Neural cell (in vitro differentiated cells): ENCODE measurements around the gene SLC25A30. TPM values are rescaled to one million over a fixed set of nuclear protein-coding genes. Genes with fewer than 3 reads are reported as not detected.

Experiments used
- H2AFZ ChIP-seq: fragments of 200-600, 300-800 bp; sonication (generic), shearing (Covaris generic); 2 replicates; pipeline ENCODE4 v1.6.0; 2014; ENCODE audit warnings: low read depth, mild to moderate bottlenecking, antibody characterized with exemption, low read length, moderate library complexity
- H3F3A ChIP-seq: fragments of 200-600 bp; shearing (Covaris generic); 2 replicates; pipeline ENCODE4 v1.6.1; 2016; ENCODE audit warnings: mild to moderate bottlenecking, moderate library complexity, mixed read lengths, antibody characterized with exemption, low read length; ENCODE audit not compliant: insufficient read depth, poor library complexity, severe bottlenecking
- H3K27ac ChIP-seq: fragments of 200-600, 300-800 bp; sonication (generic), shearing (Covaris generic); 2 replicates; pipeline ENCODE4 v1.5.1; 2014; ENCODE audit warnings: mild to moderate bottlenecking, low read length, moderate library complexity
- H3K27me3 ChIP-seq: fragments of 300-800, 200-600 bp; sonication (generic), shearing (Covaris generic); 2 replicates; pipeline ENCODE4 v1.6.0; 2014; ENCODE audit warnings: mild to moderate bottlenecking, low read depth, low read length, moderate library complexity; ENCODE audit not compliant: insufficient read depth
- H3K36me3 ChIP-seq: fragments of 300-800, 200-600 bp; sonication (generic), shearing (Covaris generic); 2 replicates; pipeline ENCODE4 v1.5.1; 2014; ENCODE audit warnings: mild to moderate bottlenecking, antibody characterized with exemption, low read length, moderate library complexity; ENCODE audit not compliant: insufficient read depth
- H3K4me2 ChIP-seq: fragments of 300-800, 200-600 bp; sonication (generic), shearing (Covaris generic); 2 replicates; pipeline ENCODE4 v1.6.0; 2014; ENCODE audit warnings: mild to moderate bottlenecking, low read length
- H3K4me3 ChIP-seq: fragments of 300-800, 200-600 bp; sonication (generic), shearing (Covaris generic); 2 replicates; pipeline ENCODE4 v1.5.1; 2014; ENCODE audit warnings: mild to moderate bottlenecking, low read length, moderate library complexity
- H3K79me2 ChIP-seq: fragments of 200-600 bp; shearing (Covaris generic); replicated peaks from 2 replicates; pipeline ENCODE4 v1.6.0; 2014; ENCODE audit warnings: mild to moderate bottlenecking, low read length, moderate library complexity; ENCODE audit not compliant: insufficient read depth
- H3K9ac ChIP-seq: fragments of 300-800, 200-600 bp; sonication (generic), shearing (Covaris generic); 2 replicates; pipeline ENCODE4 v1.6.1; 2016; ENCODE audit warnings: mild to moderate bottlenecking, low read length, mixed read lengths
- H3K9me2 ChIP-seq: fragments of 200-600 bp; shearing (Covaris generic); 2 replicates; pipeline ENCODE4 v1.6.1; 2016; ENCODE audit warnings: mild to moderate bottlenecking, low read length, mixed read lengths; ENCODE audit not compliant: insufficient read depth
- H3K9me3 ChIP-seq: fragments of 200-600, 300-800 bp; sonication (generic), shearing (Covaris generic); 2 replicates; pipeline ENCODE4 v1.6.1; 2016; ENCODE audit warnings: mild to moderate bottlenecking, mixed run types, low read length, moderate library complexity, mixed read lengths
- H4K20me1 ChIP-seq: fragments of 200-600 bp; shearing (Covaris generic); 2 replicates; pipeline ENCODE4 v1.6.1; 2016; ENCODE audit warnings: mild to moderate bottlenecking, mixed run types; ENCODE audit not compliant: insufficient read depth
- EP300 ChIP-seq: fragments of 450-650 bp; conservative IDR thresholded peaks from 2 replicates; pipeline ENCODE4 v1.6.1; 2014; ENCODE audit warnings: antibody characterized with exemption, mild to moderate bottlenecking, moderate library complexity; ENCODE audit not compliant: poor library complexity, severe bottlenecking
- EZH2 ChIP-seq: fragments of 200-600, 300-800 bp; shearing (Covaris generic), sonication (generic); IDR thresholded peaks from 2 replicates; pipeline ENCODE4 v1.6.1; 2014; ENCODE audit warnings: antibody characterized with exemption, low read length, borderline replicate concordance, mild to moderate bottlenecking; ENCODE audit not compliant: insufficient read depth, poor library complexity, severe bottlenecking
- MXI1 ChIP-seq: fragments of 450-650 bp; conservative IDR thresholded peaks from 2 replicates; pipeline ENCODE4 v1.6.1; 2014; ENCODE audit warnings: antibody characterized with exemption, mild to moderate bottlenecking; ENCODE audit not compliant: poor library complexity, severe bottlenecking
- POLR2AphosphoS5 ChIP-seq: IDR thresholded peaks from 2 replicates; pipeline ENCODE4 v1.6.1; 2012
- RAD21 ChIP-seq: fragments of 450-650 bp; conservative IDR thresholded peaks from 2 replicates; pipeline ENCODE4 v1.6.1; 2014; ENCODE audit warnings: antibody characterized with exemption, mild to moderate bottlenecking, moderate library complexity
- SMC3 ChIP-seq: fragments of 450-650 bp; conservative IDR thresholded peaks from 2 replicates; pipeline ENCODE4 v1.6.1; 2014; ENCODE audit warnings: antibody characterized with exemption, mild to moderate bottlenecking, moderate library complexity; ENCODE audit not compliant: poor library complexity
- TAF1 ChIP-seq: IDR thresholded peaks from 2 replicates; pipeline ENCODE4 v1.6.1; 2012; ENCODE audit warnings: low read depth
- polyA plus RNA-seq: library from polyadenylated mRNA; depleted of rRNA; stranded (reverse); fragments of >200 nt; gene quantifications from 2 replicates; pipeline ENCODE4 v1.2.3, GENCODE V29; 2014
- TF ChIP-seq, protein P1 (sequence below): IDR thresholded peaks from 2 replicates; pipeline ENCODE4 v1.6.1; 2012; ENCODE audit warnings: borderline replicate concordance
- TF ChIP-seq, protein P2 (sequence below): fragments of 450-650 bp; IDR thresholded peaks from 2 replicates; pipeline ENCODE4 v1.5.1; 2014; ENCODE audit warnings: antibody characterized with exemption, mild to moderate bottlenecking, moderate library complexity; ENCODE audit not compliant: poor library complexity, severe bottlenecking

Gene SLC25A30
- polyA plus RNA-seq, 1 donor from 2014 or later, result 4.9 TPM

DNA sequence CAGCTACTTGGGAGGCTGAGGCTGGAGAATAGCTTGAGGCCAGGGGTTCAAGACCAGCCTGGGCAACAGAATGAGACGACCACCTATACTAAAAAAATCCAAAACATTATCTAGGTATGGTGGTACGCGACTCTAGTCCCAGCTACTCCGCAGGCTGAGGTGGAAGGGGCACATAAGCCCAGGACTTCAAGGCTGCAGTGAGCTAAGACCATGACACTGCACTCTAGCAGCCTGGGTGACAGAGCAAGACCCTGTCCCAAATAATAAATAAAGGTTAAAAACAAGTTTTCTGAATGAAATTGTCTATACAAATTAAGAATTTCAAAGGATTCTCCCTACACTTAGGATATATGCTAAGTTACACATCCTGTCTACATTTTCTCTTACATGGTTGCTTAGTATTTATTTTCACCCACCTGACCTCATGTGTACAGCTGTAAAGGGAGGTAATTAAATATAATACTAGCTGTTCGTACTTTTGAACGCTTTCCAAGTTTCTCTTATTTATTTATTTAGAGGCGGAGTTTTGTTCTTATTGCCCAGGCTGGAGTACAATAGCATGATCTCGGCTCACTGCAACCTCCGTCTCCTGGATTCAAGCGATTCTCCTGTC lies 1.6 kb downstream of the SLC25A30 start:
- Histone ChIP-seq H3K79me2 (no peaks in the 10 kb centered on the region), H3K4me2 (no peak overlapping the region), H3K9ac (no peak overlapping the region), H3K9me2 (no peaks in the 10 kb centered on the region), H3K36me3 (no peaks in the 10 kb centered on the region), H3K4me3 (peak overlapping the region; percentile 92), H3K9me3 (no peaks in the 10 kb centered on the region), H2AFZ (no peak overlapping the region), H3K27me3 (no peaks in the 10 kb centered on the region), H4K20me1 (no peaks in the 10 kb centered on the region), H3K27ac (no peak overlapping the region), H3F3A (no peaks in the 10 kb centered on the region)
- TF ChIP-seq MXI1 (no peak), EZH2 (no peak), RAD21 (no peak), EP300 (no peak), POLR2AphosphoS5 (no peak), TAF1 (no peak), SMC3 (no peak)
- TF ChIP-seq, protein P1, sequence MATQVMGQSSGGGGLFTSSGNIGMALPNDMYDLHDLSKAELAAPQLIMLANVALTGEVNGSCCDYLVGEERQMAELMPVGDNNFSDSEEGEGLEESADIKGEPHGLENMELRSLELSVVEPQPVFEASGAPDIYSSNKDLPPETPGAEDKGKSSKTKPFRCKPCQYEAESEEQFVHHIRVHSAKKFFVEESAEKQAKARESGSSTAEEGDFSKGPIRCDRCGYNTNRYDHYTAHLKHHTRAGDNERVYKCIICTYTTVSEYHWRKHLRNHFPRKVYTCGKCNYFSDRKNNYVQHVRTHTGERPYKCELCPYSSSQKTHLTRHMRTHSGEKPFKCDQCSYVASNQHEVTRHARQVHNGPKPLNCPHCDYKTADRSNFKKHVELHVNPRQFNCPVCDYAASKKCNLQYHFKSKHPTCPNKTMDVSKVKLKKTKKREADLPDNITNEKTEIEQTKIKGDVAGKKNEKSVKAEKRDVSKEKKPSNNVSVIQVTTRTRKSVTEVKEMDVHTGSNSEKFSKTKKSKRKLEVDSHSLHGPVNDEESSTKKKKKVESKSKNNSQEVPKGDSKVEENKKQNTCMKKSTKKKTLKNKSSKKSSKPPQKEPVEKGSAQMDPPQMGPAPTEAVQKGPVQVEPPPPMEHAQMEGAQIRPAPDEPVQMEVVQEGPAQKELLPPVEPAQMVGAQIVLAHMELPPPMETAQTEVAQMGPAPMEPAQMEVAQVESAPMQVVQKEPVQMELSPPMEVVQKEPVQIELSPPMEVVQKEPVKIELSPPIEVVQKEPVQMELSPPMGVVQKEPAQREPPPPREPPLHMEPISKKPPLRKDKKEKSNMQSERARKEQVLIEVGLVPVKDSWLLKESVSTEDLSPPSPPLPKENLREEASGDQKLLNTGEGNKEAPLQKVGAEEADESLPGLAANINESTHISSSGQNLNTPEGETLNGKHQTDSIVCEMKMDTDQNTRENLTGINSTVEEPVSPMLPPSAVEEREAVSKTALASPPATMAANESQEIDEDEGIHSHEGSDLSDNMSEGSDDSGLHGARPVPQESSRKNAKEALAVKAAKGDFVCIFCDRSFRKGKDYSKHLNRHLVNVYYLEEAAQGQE, result no peak
- TF ChIP-seq, protein P2, sequence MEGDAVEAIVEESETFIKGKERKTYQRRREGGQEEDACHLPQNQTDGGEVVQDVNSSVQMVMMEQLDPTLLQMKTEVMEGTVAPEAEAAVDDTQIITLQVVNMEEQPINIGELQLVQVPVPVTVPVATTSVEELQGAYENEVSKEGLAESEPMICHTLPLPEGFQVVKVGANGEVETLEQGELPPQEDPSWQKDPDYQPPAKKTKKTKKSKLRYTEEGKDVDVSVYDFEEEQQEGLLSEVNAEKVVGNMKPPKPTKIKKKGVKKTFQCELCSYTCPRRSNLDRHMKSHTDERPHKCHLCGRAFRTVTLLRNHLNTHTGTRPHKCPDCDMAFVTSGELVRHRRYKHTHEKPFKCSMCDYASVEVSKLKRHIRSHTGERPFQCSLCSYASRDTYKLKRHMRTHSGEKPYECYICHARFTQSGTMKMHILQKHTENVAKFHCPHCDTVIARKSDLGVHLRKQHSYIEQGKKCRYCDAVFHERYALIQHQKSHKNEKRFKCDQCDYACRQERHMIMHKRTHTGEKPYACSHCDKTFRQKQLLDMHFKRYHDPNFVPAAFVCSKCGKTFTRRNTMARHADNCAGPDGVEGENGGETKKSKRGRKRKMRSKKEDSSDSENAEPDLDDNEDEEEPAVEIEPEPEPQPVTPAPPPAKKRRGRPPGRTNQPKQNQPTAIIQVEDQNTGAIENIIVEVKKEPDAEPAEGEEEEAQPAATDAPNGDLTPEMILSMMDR, result no peak

DNA sequence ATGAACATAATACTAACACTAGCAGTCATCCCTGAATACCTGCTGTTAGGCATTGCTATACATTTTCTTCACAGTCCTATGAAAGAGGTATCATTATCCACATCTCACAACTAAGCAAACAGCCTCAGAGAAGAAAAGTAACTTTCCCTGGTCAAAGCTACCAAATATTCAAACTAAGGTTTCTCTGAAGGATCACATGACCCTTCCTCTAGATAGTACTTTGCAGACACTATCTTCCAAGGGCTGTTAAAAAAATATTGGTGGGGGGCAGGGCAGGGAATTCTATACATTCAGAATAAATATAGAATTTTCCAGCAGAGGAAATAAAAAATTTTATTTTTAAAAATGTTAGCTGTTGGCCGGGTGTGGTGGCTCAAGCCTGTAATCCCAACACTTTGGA lies 3.1 kb downstream of the SLC25A30 start:
- no peak overlapping the region for H3K9ac ChIP-seq
- H3K4me2 ChIP-seq, result no peak overlapping the region
- no peaks in the 10 kb centered on the region for H3K36me3 ChIP-seq
- no peaks in the 10 kb centered on the region for H4K20me1 ChIP-seq
- no peak overlapping the region for H2AFZ ChIP-seq
- H3K79me2 ChIP-seq, result no peaks in the 10 kb centered on the region
- no peaks in the 10 kb centered on the region for H3K9me2 ChIP-seq
- TF ChIP-seq POLR2AphosphoS5, result no peak
- TF ChIP-seq TAF1, result no peak
- TF ChIP-seq MXI1, result no peak
- TF ChIP-seq, protein P1, result no peak
- TF ChIP-seq, protein P2, result no peak
- no peak for TF ChIP-seq EZH2
- TF ChIP-seq RAD21, result no peak
- no peak overlapping the region for H3K27ac ChIP-seq
- H3F3A ChIP-seq, result no peaks in the 10 kb centered on the region
- H3K9me3 ChIP-seq, result no peaks in the 10 kb centered on the region
- H3K4me3 ChIP-seq, result no peak overlapping the region
- H3K27me3 ChIP-seq, result no peaks in the 10 kb centered on the region
